Measurements from ENCODE around the gene SCD5.
"Not testable (repeated sequence)": the region's sequence is repeated elsewhere in the genome, so short reads cannot be mapped to it uniquely, and the experiment has no call there.

The SCD5 gene
- long read RNA-seq, transcript SCD5-202 (5 exons, 3,101 nt): major isoform, 13 of 14 reads
- long read RNA-seq, partial matches to known transcripts: 1 of 14 reads
- long read RNA-seq, other reads (novel, unspliced or antisense): 0 of 14 reads

DNA sequence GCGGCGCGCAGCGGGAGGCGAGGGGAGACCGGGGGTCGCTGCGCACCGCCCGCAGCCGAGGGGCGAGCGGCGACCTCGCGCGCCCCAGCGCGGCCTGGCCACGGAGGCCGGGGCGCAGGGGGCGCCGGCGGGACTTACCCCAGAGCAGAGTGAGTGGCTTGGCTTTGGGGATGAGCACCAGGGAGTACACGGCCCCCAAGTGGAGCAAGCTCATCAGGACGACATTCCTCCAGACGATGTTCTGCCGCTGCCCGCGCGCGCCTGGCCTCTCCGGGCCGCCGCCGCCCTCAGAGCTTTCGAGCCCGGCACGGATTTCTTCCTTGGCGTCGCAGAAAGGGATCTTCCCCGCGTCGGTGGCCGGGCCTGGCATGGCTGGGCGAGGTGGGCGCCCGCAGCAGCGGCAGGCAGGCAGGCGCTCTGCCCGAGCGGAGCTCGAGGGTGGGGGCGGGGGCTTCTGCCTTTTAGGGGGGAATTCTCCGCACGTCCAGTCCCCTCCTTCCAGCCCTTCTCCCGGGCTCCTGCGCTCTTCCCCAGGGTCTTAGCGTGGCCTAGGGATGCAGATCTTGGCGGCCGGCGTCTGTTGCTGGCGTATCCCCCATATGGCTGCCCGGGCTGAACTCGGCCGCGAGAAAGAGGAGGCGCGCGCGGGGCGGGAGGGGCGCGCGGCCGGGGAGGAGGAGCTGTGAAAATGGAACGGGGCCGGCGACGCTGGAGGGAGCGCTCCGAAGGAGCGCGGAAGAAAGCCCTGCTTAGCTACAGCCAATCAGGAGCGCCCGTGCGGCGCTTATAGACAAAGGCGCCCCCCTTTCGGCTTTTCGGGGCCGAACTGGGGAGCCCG lies at the start of gene SCD5:
Gene SCD5 (minus strand): TSS at position 629 of the 838 bp plus-strand sequence. CDS start 259 bp downstream, at position 370.
- Histone ChIP-seq H3K27me3 (ENCODE audit: insufficient read depth, poor library complexity, severe bottlenecking) (peaks cover 28% of the 10 kb centered on the region), H3K4me3 (replicated peaks; ENCODE audit: insufficient read depth, low read length) (peak within 1 kb of the TSS; percentile 51), H3K27ac (replicated peaks) (no peak within 1 kb of the TSS)
- TF ChIP-seq, protein P1, sequence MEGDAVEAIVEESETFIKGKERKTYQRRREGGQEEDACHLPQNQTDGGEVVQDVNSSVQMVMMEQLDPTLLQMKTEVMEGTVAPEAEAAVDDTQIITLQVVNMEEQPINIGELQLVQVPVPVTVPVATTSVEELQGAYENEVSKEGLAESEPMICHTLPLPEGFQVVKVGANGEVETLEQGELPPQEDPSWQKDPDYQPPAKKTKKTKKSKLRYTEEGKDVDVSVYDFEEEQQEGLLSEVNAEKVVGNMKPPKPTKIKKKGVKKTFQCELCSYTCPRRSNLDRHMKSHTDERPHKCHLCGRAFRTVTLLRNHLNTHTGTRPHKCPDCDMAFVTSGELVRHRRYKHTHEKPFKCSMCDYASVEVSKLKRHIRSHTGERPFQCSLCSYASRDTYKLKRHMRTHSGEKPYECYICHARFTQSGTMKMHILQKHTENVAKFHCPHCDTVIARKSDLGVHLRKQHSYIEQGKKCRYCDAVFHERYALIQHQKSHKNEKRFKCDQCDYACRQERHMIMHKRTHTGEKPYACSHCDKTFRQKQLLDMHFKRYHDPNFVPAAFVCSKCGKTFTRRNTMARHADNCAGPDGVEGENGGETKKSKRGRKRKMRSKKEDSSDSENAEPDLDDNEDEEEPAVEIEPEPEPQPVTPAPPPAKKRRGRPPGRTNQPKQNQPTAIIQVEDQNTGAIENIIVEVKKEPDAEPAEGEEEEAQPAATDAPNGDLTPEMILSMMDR (IDR thresholded peaks at IDR 0.05; ENCODE audit: insufficient read depth, low read length): no peak
- peak; percentile 8 to 16 for DNase-seq (ENCODE audit: low read depth in 1 of 2, low spot score in 1 of 2)

DNA sequence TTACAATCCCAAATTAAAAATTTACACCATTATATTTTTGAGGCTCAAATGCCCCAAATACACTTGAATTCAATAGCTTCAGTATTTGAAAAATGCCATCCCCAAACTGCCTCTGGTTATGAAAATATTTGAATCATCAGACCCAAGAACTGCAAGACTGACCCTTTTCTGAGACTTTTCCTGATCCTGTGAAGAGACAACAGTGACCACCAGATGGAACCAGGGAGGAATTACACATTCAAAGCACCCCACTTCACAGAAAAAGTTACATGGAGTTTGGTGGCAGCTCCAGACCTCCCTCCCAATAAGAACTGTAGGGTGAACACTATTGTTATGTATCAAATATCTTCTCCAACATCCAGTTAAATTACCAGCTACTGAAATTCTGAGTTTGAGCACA lies 44.0 kb upstream of the SCD5 start:
- TF ChIP-seq SPI1 (IDR thresholded peaks at IDR 0.05; ENCODE audit: borderline replicate concordance, low read depth) (no peak), GABPA (IDR thresholded peaks at IDR 0.05; ENCODE audit: low read depth) (no peak)
- TF ChIP-seq, protein P1 (IDR thresholded peaks at IDR 0.05; ENCODE audit: insufficient read depth, low read length): no peak
- no peaks in the 10 kb centered on the region for H3K27me3 ChIP-seq (ENCODE audit: insufficient read depth, poor library complexity, severe bottlenecking)
- H3K27ac ChIP-seq (replicated peaks): no peak overlapping the region
- H3K4me3 ChIP-seq (replicated peaks; ENCODE audit: insufficient read depth, low read length): no peak overlapping the region
- peak in 1 of 2 experiments; percentile 4 for DNase-seq (ENCODE audit: low read depth in 1 of 2, low spot score in 1 of 2)

- H3K27ac ChIP-seq (replicated peaks): no peak overlapping the region
- no peak for DNase-seq (ENCODE audit: low read depth in 1 of 2, low spot score in 1 of 2)
Measured at GRCh38 chr4:82839624-82840023, 41.0 kb upstream of the SCD5 start.

DNA sequence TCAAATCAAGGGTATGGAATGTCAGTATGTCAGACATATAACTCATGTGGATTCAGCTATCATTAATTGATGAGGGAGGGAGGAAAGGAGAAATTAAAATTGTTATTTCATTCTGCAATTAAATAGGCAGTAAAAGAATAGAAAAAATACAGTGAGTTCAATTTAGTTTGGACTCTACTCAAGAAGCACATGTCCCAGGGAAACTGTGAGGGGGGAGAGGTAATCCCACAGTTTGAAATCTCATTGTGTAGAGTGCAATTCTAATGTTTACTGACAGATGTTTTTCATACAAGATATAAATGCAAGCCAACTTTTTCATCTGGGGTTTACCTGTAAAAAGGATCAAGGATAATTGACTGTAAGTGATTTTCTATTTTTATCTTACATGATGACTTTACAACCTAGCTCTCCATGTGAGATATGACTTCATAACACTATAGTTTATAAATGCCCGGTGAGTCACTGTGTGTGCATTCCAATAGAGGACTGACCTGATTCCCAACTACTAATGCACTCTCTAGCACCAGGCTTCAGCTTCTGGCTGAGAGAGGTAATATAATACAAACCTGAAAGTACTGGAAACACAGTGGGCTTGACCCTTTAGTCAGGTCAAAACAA lies 35.2 kb upstream of the SCD5 start:
- Histone ChIP-seq H3K4me3 (replicated peaks; ENCODE audit: insufficient read depth, low read length) (no peak overlapping the region), H3K27ac (replicated peaks) (no peak overlapping the region), H3K27me3 (ENCODE audit: insufficient read depth, poor library complexity, severe bottlenecking) (no peaks in the 10 kb centered on the region)
- TF ChIP-seq, protein P2, sequence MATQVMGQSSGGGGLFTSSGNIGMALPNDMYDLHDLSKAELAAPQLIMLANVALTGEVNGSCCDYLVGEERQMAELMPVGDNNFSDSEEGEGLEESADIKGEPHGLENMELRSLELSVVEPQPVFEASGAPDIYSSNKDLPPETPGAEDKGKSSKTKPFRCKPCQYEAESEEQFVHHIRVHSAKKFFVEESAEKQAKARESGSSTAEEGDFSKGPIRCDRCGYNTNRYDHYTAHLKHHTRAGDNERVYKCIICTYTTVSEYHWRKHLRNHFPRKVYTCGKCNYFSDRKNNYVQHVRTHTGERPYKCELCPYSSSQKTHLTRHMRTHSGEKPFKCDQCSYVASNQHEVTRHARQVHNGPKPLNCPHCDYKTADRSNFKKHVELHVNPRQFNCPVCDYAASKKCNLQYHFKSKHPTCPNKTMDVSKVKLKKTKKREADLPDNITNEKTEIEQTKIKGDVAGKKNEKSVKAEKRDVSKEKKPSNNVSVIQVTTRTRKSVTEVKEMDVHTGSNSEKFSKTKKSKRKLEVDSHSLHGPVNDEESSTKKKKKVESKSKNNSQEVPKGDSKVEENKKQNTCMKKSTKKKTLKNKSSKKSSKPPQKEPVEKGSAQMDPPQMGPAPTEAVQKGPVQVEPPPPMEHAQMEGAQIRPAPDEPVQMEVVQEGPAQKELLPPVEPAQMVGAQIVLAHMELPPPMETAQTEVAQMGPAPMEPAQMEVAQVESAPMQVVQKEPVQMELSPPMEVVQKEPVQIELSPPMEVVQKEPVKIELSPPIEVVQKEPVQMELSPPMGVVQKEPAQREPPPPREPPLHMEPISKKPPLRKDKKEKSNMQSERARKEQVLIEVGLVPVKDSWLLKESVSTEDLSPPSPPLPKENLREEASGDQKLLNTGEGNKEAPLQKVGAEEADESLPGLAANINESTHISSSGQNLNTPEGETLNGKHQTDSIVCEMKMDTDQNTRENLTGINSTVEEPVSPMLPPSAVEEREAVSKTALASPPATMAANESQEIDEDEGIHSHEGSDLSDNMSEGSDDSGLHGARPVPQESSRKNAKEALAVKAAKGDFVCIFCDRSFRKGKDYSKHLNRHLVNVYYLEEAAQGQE (IDR thresholded peaks at IDR 0.05; ENCODE audit: insufficient replicate concordance, low read depth): no peak
- TF ChIP-seq POLR2AphosphoS5 (IDR thresholded peaks at IDR 0.05; ENCODE audit: low read depth): no peak
- TF ChIP-seq SPI1 (IDR thresholded peaks at IDR 0.05; ENCODE audit: borderline replicate concordance, low read depth): no peak
- TF ChIP-seq GABPA (IDR thresholded peaks at IDR 0.05; ENCODE audit: low read depth): no peak
- TF ChIP-seq, protein P1 (IDR thresholded peaks at IDR 0.05; ENCODE audit: insufficient read depth, low read length): no peak
- no peak for DNase-seq (ENCODE audit: low read depth in 1 of 2, low spot score in 1 of 2)

More at GRCh38 chr4:82839624-82840023, 41.0 kb upstream of the SCD5 start:
- TF ChIP-seq, protein P2 (IDR thresholded peaks at IDR 0.05; ENCODE audit: insufficient replicate concordance, low read depth): no peak
- TF ChIP-seq POLR2AphosphoS5 (IDR thresholded peaks at IDR 0.05; ENCODE audit: low read depth) (no peak), GABPA (IDR thresholded peaks at IDR 0.05; ENCODE audit: low read depth) (no peak)
- Histone ChIP-seq H3K27me3 (ENCODE audit: insufficient read depth, poor library complexity, severe bottlenecking) (no peaks in the 10 kb centered on the region), H3K4me3 (replicated peaks; ENCODE audit: insufficient read depth, low read length) (no peak overlapping the region)

- not testable (repeated sequence) for DNase-seq (ENCODE audit: low read depth in 1 of 2, low spot score in 1 of 2); H3K27ac ChIP-seq (replicated peaks); H3K27me3 ChIP-seq (ENCODE audit: insufficient read depth, poor library complexity, severe bottlenecking); H3K4me3 ChIP-seq (replicated peaks; ENCODE audit: insufficient read depth, low read length)
Measured at GRCh38 chr4:82833060-82833459, 34.5 kb upstream of the SCD5 start.

Measured in HL-60 (cell line).